GM21526 (cell line): ENCODE data around the gene GRHL3.

Experiments used
- ATAC-seq: cut with Tn5 transposase; IDR thresholded peaks from one replicate; pipeline ENCODE4 v1.9.1; 2021; ENCODE audit warnings: moderate library complexity; ENCODE audit not compliant: unreplicated experiment, low FRiP score

GRHL3 gene

GRCh38 chr1:24340770-24341169 is 21.6 kb downstream of the GRHL3 start:
- ATAC-seq: no peak

- no peak for ATAC-seq
These were observed 22.1 kb downstream of the GRHL3 start for GRCh38 chr1:24341260-24341659.

DNA sequence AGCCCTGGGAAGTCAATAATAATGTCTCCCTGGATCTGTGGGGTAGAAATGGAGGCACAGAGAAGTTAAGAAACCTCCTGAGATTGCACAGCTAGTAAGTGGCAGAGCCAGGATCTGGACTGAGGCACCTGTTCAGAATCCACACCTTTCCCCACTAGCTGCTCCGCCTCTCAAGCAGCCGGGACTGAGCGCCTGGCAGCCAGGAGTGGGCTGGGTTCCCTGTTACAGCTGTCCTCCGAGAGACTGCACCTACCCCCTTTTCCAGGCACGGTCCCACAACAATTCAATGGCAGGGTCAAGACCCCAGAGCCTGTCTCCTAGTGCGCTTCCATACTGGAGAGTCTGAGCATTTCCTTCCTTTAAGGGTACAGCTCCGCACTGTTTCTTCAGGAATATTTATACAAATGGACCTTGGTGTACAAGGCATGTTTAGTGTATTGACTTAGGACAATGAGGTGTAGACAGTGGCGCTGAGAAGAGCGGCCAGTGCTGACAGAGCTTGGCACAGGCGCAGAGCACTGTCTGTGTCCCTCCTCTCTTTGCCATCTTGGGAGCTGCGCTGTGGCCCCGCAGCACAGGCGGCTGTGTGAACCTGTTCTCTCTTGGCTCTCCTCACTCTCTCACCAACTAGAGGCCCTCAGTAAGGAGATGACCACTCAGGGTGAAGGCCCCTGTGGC is 24.4 kb downstream of the GRHL3 start:
- no peak for ATAC-seq

DNA sequence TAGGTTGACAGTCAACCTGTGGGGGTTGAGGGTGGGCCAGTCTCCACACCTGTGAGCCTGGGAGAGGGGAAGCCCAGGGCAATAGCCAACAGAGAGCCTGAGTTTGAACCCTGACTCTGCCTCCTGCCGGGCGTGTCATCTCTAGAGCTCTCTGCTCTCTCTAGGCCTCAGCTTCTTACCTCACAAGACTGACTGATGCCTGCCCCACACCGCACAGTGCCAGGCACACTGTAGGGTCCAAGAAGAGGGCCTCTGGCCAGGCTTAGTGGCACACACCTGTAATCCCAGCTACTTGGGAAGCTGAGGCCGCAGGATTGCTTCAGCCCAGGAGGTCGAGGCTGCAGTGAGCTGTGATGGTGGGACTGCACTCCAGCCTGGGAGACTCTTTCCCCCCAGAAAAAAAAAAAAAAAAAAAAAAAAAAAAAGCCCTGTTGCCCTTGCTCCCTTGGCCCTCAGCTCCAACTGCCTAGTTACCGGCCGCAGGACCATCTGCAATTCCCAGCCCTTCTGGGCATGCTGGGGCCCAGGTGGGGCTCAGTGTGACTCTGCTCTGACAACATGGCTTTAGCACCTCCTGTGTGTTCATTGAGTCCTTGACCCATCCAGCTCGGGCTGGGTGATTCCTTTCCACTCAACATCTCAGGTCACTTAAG is 25.1 kb downstream of the GRHL3 start:
- ATAC-seq: no peak

DNA sequence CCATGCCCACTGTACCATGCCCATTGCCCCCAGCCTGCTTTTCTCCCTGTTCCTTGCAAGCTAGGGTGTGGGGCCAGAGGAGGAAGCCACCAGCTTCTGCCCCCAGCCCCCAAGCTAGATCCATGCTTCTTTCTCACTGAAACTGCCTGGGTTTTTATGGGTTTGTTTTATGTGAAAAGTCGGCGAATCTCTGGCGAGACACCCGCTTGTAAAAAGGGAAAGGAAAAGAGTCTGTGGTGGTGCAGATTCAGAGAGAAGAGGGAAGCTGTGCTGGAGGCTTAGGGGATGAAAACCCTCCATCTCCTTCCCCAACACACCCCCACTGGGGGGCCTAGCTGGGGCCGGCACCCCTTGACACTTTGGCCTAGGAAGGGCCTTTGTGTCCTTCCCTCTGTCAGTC is 26.2 kb downstream of the GRHL3 start:
- ATAC-seq: no peak

- no peak for ATAC-seq
These were observed 28.2 kb downstream of the GRHL3 start for GRCh38 chr1:24347159-24347934.

GRCh38 chr1:24348196-24348595 is 29.0 kb downstream of the GRHL3 start:
- ATAC-seq: no peak

- ATAC-seq: no peak
These were observed 30.7 kb downstream of the GRHL3 start for GRCh38 chr1:24349891-24350290.

DNA sequence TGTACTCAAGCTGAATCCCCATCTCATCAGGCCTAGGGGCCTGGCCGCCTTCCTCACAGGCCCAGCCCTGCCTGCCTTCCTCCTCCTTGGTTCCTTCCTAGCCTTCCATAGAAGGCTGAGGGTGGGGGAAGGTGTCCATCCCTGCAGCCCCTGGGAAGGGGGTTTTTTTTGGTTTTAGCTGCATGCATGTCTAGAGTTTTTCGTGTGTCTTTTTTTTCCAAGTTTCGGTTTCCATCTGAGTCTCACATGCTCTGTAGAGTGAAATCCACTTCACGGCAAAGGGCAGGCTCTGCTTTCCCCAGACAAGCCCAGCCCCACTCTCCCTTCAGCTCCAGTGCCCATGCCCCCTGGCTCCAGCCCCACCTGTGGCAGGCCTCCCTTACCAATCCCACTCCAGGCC is 32.1 kb downstream of the GRHL3 start:
- ATAC-seq: no peak

- ATAC-seq: no peak
These were observed 32.9 kb downstream of the GRHL3 start for GRCh38 chr1:24351918-24352627.

- ATAC-seq: no peak
These were observed 34.2 kb downstream of the GRHL3 start for GRCh38 chr1:24353292-24353891.

DNA sequence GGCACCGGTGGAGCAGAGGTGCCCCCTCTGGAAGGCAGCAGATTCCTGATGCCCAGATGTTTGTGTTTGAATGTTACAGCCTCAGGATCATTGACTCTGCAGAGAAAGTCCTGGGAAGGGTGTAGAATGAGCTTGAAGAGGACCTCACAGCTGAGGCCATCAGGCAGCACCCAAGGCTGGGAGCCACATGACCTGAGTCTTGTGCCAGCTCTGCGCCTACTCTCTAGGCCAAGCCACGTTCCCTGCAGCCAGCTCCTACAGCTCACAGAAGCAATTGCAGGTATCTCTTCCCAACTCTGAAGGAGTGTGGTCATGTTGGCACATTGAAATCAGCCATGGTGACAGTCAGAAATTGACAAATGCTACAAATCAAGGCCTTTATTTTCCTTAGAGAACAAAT is 36.3 kb downstream of the GRHL3 start:
- ATAC-seq: no peak

- ATAC-seq: no peak
These were observed 37.9 kb downstream of the GRHL3 start for GRCh38 chr1:24357038-24357437.

DNA sequence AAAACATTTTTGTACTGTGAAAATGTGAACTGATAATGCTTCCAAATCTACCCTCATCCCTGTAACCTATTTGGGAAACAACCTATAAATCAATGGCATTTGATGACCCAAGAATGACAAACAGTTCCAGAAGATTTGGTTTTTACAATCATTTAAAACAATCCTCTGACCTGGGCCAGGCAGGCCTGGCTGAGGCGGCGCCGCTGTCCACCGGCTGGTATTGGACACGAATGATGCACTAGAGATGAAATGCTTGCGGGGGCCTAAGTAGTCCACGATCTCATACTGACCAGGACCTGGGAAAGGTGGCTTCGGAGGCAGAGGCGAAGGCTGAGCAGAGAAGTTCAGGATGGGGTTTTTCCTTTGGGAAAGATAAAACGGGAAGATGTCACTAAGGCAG is 41.5 kb downstream of the GRHL3 start:
- ATAC-seq: no peak

DNA sequence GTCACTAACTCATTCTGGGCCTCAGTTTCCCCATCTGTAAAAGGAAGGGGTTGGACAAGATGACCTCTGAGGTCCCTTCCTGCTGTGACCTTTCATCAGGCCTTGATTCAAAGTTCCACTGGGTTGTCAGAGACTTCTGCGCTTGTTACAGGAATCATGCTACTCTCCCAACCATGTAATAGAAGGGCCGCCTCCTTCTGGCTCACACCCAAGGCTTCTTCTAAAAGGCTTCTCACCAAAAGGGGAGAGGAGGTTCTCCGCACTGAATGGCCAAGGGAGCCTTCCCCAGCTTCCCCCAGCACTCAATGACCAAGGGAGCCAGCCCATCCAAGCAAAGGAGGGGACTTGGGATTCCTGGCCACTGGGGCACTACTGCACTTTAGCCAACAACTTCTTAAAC is 42.7 kb downstream of the GRHL3 start:
- no peak for ATAC-seq

- no peak for ATAC-seq
These were observed 43.2 kb downstream of the GRHL3 start for GRCh38 chr1:24362396-24362795.

- ATAC-seq: no peak
These were observed 43.9 kb downstream of the GRHL3 start for GRCh38 chr1:24362982-24363614.

DNA sequence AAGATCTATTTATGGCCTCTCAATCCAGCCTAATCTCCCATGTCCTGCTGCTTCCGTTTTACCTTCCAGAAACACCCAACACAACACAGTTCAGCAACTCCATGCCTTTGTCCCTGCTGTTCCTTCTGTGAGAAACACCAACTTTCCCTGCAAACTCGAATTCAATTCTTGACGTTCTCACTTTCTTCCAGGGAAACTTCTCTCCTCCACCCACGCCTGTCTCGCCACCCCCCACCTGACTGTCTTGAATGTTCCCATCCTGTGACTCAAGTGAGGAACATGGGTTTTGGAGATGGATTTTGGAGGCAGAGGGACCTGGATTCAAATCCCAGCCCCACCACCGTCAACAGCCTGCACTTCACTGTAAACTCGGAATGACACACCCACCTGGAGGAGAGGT is 44.8 kb downstream of the GRHL3 start:
- no peak for ATAC-seq

- ATAC-seq: no peak
These were observed 45.4 kb downstream of the GRHL3 start for GRCh38 chr1:24364605-24364974.

DNA sequence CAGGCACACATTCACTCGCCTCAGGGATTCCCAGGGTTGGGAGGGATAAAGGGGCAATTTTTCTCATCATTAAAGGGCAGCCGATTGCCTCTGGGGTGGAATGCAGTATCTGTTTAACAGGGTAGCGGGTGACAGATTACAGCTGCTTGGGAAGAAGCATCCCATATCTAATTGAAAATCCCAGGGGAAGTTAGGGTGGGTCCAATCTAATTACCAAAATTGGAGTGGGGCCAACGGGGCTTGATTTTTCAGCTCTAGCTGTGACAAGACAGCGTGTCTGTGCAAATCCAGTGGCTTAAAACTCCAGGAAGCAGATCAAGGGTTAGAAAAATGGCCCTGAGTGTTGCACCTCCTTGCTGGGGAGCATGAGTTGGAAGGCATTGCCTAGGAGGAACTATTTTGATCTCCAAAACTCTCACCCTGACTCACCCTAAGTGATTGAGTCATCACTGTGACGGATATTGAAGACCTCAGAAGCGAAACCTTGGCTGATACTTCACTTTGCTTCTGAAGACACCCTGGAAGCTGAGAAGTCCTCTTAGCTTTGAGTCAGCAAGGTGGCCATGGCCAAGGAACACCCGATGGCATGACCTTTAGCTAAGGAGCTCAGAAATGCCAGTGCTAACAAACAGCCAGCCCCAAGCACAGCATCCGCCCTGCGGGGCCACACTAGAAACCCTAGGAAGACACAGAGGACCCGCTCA is 46.0 kb downstream of the GRHL3 start:
- ATAC-seq: no peak
